Measurements from ENCODE around the gene SLC17A2.

DNA sequence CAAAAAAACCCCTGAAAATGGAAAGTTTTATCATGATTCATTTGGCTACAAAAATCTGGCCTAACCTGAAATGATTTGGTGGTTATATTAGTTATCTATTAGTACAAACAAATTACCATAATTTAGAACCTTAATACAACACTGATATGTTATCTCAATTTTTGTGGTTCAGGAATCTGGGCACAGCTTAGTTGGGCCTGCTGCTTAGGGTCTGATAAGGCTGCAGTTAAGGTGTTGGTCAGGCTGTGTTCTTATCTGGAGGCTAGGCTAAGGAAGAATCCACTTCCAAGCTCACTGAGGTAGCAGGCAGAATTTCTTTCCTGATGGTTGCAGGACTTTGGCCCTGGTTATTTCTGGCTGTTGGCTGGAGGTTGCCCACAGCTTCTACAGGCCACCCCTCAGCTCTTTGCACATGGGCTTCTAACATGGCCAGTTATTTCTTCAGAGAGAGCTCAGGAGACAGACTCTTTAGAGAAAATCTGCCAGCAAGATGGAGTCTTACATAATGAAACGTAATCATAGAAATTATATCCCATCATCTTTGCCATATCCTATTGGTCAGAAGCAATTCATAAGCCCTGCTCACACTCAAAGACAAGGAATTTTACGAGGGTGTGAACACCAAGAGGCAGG is 43.5 kb upstream of the SLC17A2 start:
- TF ChIP-seq, protein P1, sequence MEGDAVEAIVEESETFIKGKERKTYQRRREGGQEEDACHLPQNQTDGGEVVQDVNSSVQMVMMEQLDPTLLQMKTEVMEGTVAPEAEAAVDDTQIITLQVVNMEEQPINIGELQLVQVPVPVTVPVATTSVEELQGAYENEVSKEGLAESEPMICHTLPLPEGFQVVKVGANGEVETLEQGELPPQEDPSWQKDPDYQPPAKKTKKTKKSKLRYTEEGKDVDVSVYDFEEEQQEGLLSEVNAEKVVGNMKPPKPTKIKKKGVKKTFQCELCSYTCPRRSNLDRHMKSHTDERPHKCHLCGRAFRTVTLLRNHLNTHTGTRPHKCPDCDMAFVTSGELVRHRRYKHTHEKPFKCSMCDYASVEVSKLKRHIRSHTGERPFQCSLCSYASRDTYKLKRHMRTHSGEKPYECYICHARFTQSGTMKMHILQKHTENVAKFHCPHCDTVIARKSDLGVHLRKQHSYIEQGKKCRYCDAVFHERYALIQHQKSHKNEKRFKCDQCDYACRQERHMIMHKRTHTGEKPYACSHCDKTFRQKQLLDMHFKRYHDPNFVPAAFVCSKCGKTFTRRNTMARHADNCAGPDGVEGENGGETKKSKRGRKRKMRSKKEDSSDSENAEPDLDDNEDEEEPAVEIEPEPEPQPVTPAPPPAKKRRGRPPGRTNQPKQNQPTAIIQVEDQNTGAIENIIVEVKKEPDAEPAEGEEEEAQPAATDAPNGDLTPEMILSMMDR (IDR thresholded peaks at IDR 0.05), result no peak
- no peak for TF ChIP-seq POLR2A (IDR thresholded peaks at IDR 0.05; ENCODE audit: low read depth)
- TF ChIP-seq POLR2AphosphoS5 (IDR thresholded peaks at IDR 0.05), result no peak

Data from esophagus muscularis mucosa (tissue), 3 donors.